HepG2 (cell line): Measurements from ENCODE around the gene CENPP. TPM values are rescaled to one million over a fixed set of nuclear protein-coding genes. Genes with fewer than 3 reads are reported as not detected.

Experiments used
- BRCA1 ChIP-seq: sonication (generic); formaldehyde crosslinking; IDR thresholded peaks from 2 replicates; pipeline ENCODE4 v1.4.0; 2020; ENCODE audit warnings: missing genetic modification reagents
- EED ChIP-seq: sonication (generic); formaldehyde crosslinking; IDR thresholded peaks from 2 replicates; pipeline ENCODE4 v1.5.0; 2020; ENCODE audit warnings: mild to moderate bottlenecking, missing genetic modification reagents
- FOXO1 ChIP-seq: sonication (generic); formaldehyde crosslinking; IDR thresholded peaks from 2 replicates; pipeline ENCODE4 v1.4.0; 2020; ENCODE audit warnings: missing genetic modification reagents
- MED13 ChIP-seq: sonication (generic); formaldehyde crosslinking; IDR thresholded peaks from 2 replicates; pipeline ENCODE4 v1.5.0; 2020; ENCODE audit warnings: missing genetic modification reagents
- PAWR ChIP-seq: sonication (generic); formaldehyde crosslinking; IDR thresholded peaks from 2 replicates; pipeline ENCODE4 v1.4.0; 2020; ENCODE audit warnings: missing genetic modification reagents, mild to moderate bottlenecking, borderline replicate concordance
- PAX8 ChIP-seq: sonication (generic); formaldehyde crosslinking; IDR thresholded peaks from 2 replicates; pipeline ENCODE4 v1.8.0; 2022; ENCODE audit warnings: mild to moderate bottlenecking, missing genetic modification reagents, borderline replicate concordance
- RARA ChIP-seq: IDR thresholded peaks from 2 replicates; pipeline ENCODE4 v1.6.1; 2016; ENCODE audit warnings: missing genetic modification reagents, missing compliant biosample characterization
- SKI ChIP-seq: fragments of 450-650 bp; IDR thresholded peaks from one replicate; pipeline ENCODE4 v1.6.1; 2018; ENCODE audit warnings: mild to moderate bottlenecking; ENCODE audit not compliant: partially characterized antibody
- SMARCE1 ChIP-seq: fragments of 450-650 bp; IDR thresholded peaks from 2 replicates; pipeline ENCODE4 v1.6.1; 2017; ENCODE audit warnings: borderline replicate concordance
- TCF7L2 ChIP-seq: IDR thresholded peaks from 2 replicates; pipeline ENCODE4 v1.6.1; 2011; ENCODE audit warnings: mild to moderate bottlenecking, low read depth, low read length, moderate library complexity
- U2AF1 ChIP-seq: fragments of 200-400 bp; formaldehyde crosslinking; optimal IDR thresholded peaks from 2 replicates; pipeline ENCODE3; 2017; ENCODE audit warnings: mild to moderate bottlenecking, low read depth, low read length
- ZNF12 ChIP-seq: sonication (generic); formaldehyde crosslinking; IDR thresholded peaks from 2 replicates; pipeline ENCODE4 v1.5.0; 2020; ENCODE audit warnings: missing genetic modification reagents
- ZNF207 ChIP-seq: fragments of 450-650 bp; IDR thresholded peaks from 2 replicates; pipeline ENCODE4 v1.6.1; 2016; ENCODE audit warnings: antibody characterized with exemption, borderline replicate concordance
- ZNF24 ChIP-seq: fragments of 450-650 bp; IDR thresholded peaks from 2 replicates; pipeline ENCODE4 v1.6.1; 2017; ENCODE audit warnings: antibody characterized with exemption, mild to moderate bottlenecking
- ZNF251 ChIP-seq: sonication (generic); formaldehyde crosslinking; IDR thresholded peaks from 2 replicates; pipeline ENCODE4 v1.9.0; 2021; ENCODE audit warnings: mild to moderate bottlenecking, missing genetic modification reagents
- ZNF3 ChIP-seq: IDR thresholded peaks from 2 replicates; pipeline ENCODE4 v1.7.0; 2017; ENCODE audit warnings: inconsistent platforms
- ZNF30 ChIP-seq: sonication (generic); formaldehyde crosslinking; IDR thresholded peaks from 2 replicates; pipeline ENCODE4 v1.5.0; 2020; ENCODE audit warnings: mild to moderate bottlenecking, missing genetic modification reagents
- ZNF33A ChIP-seq: sonication (generic); formaldehyde crosslinking; IDR thresholded peaks from 2 replicates; pipeline ENCODE4 v1.5.1; 2020; ENCODE audit warnings: missing genetic modification reagents, mild to moderate bottlenecking, moderate library complexity, borderline replicate concordance
- ZNF430 ChIP-seq: sonication (generic); formaldehyde crosslinking; IDR thresholded peaks from 2 replicates; pipeline ENCODE4 v1.9.0; 2021; ENCODE audit warnings: mild to moderate bottlenecking, missing genetic modification reagents
- ZNF720 ChIP-seq: sonication (generic); formaldehyde crosslinking; IDR thresholded peaks from 2 replicates; pipeline ENCODE4 v1.4.0; 2020; ENCODE audit warnings: missing genetic modification reagents
- ZNF792 ChIP-seq: IDR thresholded peaks from 2 replicates; pipeline ENCODE4 v1.6.1; 2016
- polyA plus RNA-seq, 8 experiments: library from polyadenylated mRNA; depleted of rRNA in 3 of 8; stranded (reverse) in 7 of 8; unstranded in 1 of 8; fragments of >200 nt; fragmentation: Illumina TruSeq in 4 of 8; extraction: Trizol in 4 of 8; gene quantifications; 2 replicates each; pipeline versions ENCODE4 v1.2.1 to v1.2.3, GENCODE V29; 2011 to 2016; ENCODE audit warnings: low read depth in 4 of 8, missing spikeins in 1 of 8, mixed read lengths in 1 of 8; ENCODE audit not compliant: insufficient read depth in 1 of 8
- total RNA-seq, 5 experiments: library from RNA; depleted of rRNA; stranded (reverse); fragments of >200 nt; fragmentation: Illumina TruSeq; extraction: Trizol; gene quantifications; 2 replicates each; pipeline ENCODE4 v1.2.3, GENCODE V29; 2016; ENCODE audit warnings: low read depth in 1 of 5
- TF ChIP-seq, protein P1 (sequence below): sonication (generic); formaldehyde crosslinking; IDR thresholded peaks from 2 replicates; pipeline ENCODE4 v1.8.0; 2022; ENCODE audit warnings: mild to moderate bottlenecking, missing genetic modification reagents
- TF ChIP-seq, protein P2 (sequence below): sonication (generic); formaldehyde crosslinking; IDR thresholded peaks from 2 replicates; pipeline ENCODE4 v1.5.0; 2020; ENCODE audit warnings: mild to moderate bottlenecking, missing genetic modification reagents
- TF ChIP-seq, protein P3 (sequence below): IDR thresholded peaks from 2 replicates; pipeline ENCODE4 v1.6.1; 2012; ENCODE audit warnings: inconsistent platforms
- TF ChIP-seq, protein P4 (sequence below): sonication (generic); formaldehyde crosslinking; IDR thresholded peaks from 2 replicates; pipeline ENCODE4 v1.8.0; 2022; ENCODE audit warnings: mild to moderate bottlenecking, missing genetic modification reagents; ENCODE audit not compliant: insufficient replicate concordance

The CENPP gene
- total and polyA plus RNA-seq, 2 of the 13 experiments (the other 11 are each of a cell fraction or from before 2014, with no cell fraction given), result 2.0 to 11.4 TPM

DNA sequence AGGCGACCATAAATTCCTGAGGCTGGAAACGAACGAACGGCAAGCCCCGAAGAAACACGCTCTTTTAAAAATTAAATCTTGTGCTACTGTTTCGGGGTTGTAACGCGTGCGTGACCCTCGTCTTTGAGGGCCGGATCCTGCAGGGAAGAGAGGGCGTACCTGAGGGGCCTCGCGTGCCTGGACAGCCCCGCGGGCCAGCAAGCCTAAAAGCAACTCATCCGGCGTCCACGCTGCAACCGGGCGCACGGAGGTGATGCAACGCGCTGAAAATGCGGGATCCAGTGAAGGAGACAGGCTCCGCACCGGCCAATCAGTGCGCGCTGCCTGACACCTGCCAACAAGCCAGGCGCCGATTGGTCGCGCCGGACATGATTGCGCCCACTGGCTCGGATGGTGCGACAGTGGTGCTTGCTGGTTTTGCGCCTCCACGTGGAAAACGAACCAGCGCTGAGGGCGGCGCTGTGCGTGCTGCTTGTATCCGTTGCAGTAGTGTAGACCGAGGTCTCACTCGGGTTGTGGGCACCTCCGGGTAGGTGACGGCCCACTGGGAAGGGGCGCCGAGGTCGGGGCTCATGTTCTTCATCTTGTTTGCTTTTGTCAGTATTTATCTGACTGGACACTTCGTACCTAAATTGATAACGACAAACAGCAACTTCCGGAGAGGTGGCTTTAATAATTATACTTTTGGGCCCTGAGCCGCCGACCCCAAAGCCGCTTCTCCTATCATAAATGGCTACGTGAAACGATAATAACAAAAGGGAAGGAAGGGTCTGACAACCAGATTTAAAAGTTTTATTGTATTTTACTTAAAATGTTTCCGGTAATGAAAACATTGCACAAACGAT, 32.1 kb upstream of the CENPP start, which contains the start of gene IARS1 (continued):
- TF ChIP-seq, protein P1, sequence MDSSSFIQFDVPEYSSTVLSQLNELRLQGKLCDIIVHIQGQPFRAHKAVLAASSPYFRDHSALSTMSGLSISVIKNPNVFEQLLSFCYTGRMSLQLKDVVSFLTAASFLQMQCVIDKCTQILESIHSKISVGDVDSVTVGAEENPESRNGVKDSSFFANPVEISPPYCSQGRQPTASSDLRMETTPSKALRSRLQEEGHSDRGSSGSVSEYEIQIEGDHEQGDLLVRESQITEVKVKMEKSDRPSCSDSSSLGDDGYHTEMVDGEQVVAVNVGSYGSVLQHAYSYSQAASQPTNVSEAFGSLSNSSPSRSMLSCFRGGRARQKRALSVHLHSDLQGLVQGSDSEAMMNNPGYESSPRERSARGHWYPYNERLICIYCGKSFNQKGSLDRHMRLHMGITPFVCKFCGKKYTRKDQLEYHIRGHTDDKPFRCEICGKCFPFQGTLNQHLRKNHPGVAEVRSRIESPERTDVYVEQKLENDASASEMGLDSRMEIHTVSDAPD (CRISPR knock-in tag), result peak; percentile 87
- no peak for TF ChIP-seq SMARCE1
- TF ChIP-seq ZNF24, result no peak; the same call in 1 of the 2 replicates
- TF ChIP-seq PAX8 (CRISPR knock-in tag), result no peak
- no peak for TF ChIP-seq ZNF3 (CRISPR knock-in tag)
- TF ChIP-seq MED13 (CRISPR knock-in tag), result peak; percentile 93
- peak; percentile 37 for TF ChIP-seq SKI
- no peak for TF ChIP-seq U2AF1
- no peak for TF ChIP-seq ZNF33A (CRISPR knock-in tag)
- TF ChIP-seq ZNF30 (CRISPR knock-in tag), result peak; percentile 82; the same call in 1 of the 2 replicates
- TF ChIP-seq ZNF12, result peak; percentile 76; the same call in 1 of the 2 replicates
- no peak for TF ChIP-seq ZNF207
- no peak for TF ChIP-seq RARA (CRISPR knock-in tag)
- TF ChIP-seq, protein P2, sequence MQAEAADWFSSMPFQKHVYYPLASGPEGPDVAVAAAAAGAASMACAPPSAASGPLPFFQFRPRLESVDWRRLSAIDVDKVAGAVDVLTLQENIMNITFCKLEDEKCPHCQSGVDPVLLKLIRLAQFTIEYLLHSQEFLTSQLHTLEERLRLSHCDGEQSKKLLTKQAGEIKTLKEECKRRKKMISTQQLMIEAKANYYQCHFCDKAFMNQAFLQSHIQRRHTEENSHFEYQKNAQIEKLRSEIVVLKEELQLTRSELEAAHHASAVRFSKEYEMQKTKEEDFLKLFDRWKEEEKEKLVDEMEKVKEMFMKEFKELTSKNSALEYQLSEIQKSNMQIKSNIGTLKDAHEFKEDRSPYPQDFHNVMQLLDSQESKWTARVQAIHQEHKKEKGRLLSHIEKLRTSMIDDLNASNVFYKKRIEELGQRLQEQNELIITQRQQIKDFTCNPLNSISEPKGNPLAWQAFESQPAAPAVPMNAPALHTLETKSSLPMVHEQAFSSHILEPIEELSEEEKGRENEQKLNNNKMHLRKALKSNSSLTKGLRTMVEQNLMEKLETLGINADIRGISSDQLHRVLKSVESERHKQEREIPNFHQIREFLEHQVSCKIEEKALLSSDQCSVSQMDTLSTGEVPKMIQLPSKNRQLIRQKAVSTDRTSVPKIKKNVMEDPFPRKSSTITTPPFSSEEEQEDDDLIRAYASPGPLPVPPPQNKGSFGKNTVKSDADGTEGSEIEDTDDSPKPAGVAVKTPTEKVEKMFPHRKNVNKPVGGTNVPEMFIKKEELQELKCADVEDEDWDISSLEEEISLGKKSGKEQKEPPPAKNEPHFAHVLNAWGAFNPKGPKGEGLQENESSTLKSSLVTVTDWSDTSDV (CRISPR knock-in tag), result peak; percentile 96
- no peak for TF ChIP-seq ZNF251 (CRISPR knock-in tag)
- TF ChIP-seq BRCA1 (CRISPR knock-in tag), result no peak; the same call in none of the 2 replicates
- TF ChIP-seq, protein P3, sequence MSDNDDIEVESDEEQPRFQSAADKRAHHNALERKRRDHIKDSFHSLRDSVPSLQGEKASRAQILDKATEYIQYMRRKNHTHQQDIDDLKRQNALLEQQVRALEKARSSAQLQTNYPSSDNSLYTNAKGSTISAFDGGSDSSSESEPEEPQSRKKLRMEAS, result peak; percentile 100
- no peak for TF ChIP-seq TCF7L2
- TF ChIP-seq ZNF430 (CRISPR knock-in tag), result peak; percentile 74; the same call in 1 of the 2 replicates
- TF ChIP-seq PAWR (CRISPR knock-in tag), result no peak
- TF ChIP-seq ZNF720, result no peak
- TF ChIP-seq EED (CRISPR knock-in tag), result peak; percentile 58; the same call in 1 of the 2 replicates
- peak; percentile 71; the same call in 1 of the 2 replicates for TF ChIP-seq ZNF792 (CRISPR knock-in tag)
- TF ChIP-seq FOXO1 (CRISPR knock-in tag), result peak; percentile 78
- TF ChIP-seq, protein P4, sequence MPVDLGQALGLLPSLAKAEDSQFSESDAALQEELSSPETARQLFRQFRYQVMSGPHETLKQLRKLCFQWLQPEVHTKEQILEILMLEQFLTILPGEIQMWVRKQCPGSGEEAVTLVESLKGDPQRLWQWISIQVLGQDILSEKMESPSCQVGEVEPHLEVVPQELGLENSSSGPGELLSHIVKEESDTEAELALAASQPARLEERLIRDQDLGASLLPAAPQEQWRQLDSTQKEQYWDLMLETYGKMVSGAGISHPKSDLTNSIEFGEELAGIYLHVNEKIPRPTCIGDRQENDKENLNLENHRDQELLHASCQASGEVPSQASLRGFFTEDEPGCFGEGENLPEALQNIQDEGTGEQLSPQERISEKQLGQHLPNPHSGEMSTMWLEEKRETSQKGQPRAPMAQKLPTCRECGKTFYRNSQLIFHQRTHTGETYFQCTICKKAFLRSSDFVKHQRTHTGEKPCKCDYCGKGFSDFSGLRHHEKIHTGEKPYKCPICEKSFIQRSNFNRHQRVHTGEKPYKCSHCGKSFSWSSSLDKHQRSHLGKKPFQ (CRISPR knock-in tag), result peak; percentile 76
